ENCODE results near the gene RIC8B. TPM values are rescaled to one million over a fixed set of nuclear protein-coding genes. Genes with fewer than 3 reads are reported as not detected.

The RIC8B gene
- polyA plus RNA-seq, 2 of the 4 experiments (the other 2 are of a cell fraction): 10.5 to 25.5 TPM

DNA sequence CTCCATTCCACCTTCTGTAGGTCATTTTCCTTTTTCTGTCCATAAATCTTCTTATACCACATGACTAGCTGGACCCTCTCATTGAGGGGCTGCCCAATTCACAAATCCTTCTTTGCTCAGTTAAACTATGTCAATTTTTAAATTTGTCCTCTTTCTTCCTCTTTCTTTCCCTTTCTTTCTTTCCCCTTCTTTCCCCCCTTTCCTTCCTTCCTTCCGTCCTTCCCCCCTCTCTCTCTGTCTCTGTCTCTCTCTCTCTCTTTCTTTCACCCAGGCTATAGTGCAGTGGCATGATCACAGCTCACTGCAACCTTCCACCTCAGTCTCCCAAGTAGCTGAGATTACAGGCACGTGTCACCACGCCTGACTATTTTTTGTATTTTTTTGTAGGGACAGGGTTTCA, 134.1 kb downstream of the RIC8B start:
- POLR2A ChIA-PET: no interaction called here

GRCh38 chr12:106910202-106910601, 135.7 kb downstream of the RIC8B start:
- POLR2A ChIA-PET: no interaction called here
- WGBS (ENCODE audit: missing lambda C conversion rate): 79% methylated on average over 1 of the region's 1 CpG
- TF ChIP-seq, protein P1, sequence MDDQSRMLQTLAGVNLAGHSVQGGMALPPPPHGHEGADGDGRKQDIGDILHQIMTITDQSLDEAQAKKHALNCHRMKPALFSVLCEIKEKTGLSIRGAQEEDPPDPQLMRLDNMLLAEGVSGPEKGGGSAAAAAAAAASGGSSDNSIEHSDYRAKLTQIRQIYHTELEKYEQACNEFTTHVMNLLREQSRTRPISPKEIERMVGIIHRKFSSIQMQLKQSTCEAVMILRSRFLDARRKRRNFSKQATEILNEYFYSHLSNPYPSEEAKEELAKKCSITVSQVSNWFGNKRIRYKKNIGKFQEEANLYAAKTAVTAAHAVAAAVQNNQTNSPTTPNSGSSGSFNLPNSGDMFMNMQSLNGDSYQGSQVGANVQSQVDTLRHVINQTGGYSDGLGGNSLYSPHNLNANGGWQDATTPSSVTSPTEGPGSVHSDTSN (IDR thresholded peaks at IDR 0.05): no peak
- no peak for TF ChIP-seq BHLHE40 (IDR thresholded peaks at IDR 0.05; ENCODE audit: low read depth, low read length)
- no peak for TF ChIP-seq POLR2AphosphoS2 (conservative IDR thresholded peaks at IDR 0.05; ENCODE audit: low read length)
- TF ChIP-seq TFCP2L1 (CRISPR knock-in tag; IDR thresholded peaks at IDR 0.05): no peak
- no peak for TF ChIP-seq HOXB5 (CRISPR knock-in tag; IDR thresholded peaks at IDR 0.05)
- TF ChIP-seq FOXS1 (CRISPR knock-in tag; IDR thresholded peaks at IDR 0.05): no peak
- no peak for TF ChIP-seq ESRRA (IDR thresholded peaks at IDR 0.05; ENCODE audit: borderline replicate concordance, low read length)
- TF ChIP-seq SREBF2 (IDR thresholded peaks at IDR 0.05): no peak
- TF ChIP-seq CBX2 (IDR thresholded peaks at IDR 0.05; ENCODE audit: borderline replicate concordance, low read depth): no peak
- TF ChIP-seq, protein P2, sequence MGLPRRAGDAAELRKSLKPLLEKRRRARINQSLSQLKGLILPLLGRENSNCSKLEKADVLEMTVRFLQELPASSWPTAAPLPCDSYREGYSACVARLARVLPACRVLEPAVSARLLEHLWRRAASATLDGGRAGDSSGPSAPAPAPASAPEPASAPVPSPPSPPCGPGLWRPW (IDR thresholded peaks at IDR 0.05): no peak
- no peak for TF ChIP-seq NR3C1 (IDR thresholded peaks at IDR 0.05)
- TF ChIP-seq MAZ (IDR thresholded peaks at IDR 0.05; ENCODE audit: borderline replicate concordance, low read depth, low read length): no peak
- TF ChIP-seq, protein P3, sequence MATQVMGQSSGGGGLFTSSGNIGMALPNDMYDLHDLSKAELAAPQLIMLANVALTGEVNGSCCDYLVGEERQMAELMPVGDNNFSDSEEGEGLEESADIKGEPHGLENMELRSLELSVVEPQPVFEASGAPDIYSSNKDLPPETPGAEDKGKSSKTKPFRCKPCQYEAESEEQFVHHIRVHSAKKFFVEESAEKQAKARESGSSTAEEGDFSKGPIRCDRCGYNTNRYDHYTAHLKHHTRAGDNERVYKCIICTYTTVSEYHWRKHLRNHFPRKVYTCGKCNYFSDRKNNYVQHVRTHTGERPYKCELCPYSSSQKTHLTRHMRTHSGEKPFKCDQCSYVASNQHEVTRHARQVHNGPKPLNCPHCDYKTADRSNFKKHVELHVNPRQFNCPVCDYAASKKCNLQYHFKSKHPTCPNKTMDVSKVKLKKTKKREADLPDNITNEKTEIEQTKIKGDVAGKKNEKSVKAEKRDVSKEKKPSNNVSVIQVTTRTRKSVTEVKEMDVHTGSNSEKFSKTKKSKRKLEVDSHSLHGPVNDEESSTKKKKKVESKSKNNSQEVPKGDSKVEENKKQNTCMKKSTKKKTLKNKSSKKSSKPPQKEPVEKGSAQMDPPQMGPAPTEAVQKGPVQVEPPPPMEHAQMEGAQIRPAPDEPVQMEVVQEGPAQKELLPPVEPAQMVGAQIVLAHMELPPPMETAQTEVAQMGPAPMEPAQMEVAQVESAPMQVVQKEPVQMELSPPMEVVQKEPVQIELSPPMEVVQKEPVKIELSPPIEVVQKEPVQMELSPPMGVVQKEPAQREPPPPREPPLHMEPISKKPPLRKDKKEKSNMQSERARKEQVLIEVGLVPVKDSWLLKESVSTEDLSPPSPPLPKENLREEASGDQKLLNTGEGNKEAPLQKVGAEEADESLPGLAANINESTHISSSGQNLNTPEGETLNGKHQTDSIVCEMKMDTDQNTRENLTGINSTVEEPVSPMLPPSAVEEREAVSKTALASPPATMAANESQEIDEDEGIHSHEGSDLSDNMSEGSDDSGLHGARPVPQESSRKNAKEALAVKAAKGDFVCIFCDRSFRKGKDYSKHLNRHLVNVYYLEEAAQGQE (IDR thresholded peaks at IDR 0.05): no peak
- TF ChIP-seq RFX5 (IDR thresholded peaks at IDR 0.05): no peak
- no peak for TF ChIP-seq CHD2 (IDR thresholded peaks at IDR 0.05; ENCODE audit: low read length, partially characterized antibody)

More for the DNA sequence above, 134.1 kb downstream of the RIC8B start:
- H3K9me3 ChIP-seq: no peaks in the 10 kb centered on the region
- CTCF ChIA-PET: interaction anchor here (1.2 to 5.3 kb wide), 3 partner anchors 10 to 522 kb away, joined by 3 to 41 read pairs (median 4); no protein-coding TSS in a partner anchor
- 68% methylated on average over 3 of the region's 3 CpGs for WGBS (ENCODE audit: missing lambda C conversion rate)
- DNase-seq (ENCODE audit: low read depth in 1 of 2, low spot score in 1 of 2): no peak
- no peak for FAIRE-seq
- no peak overlapping the region for H3K4me3 ChIP-seq
- no peak for ATAC-seq
- H3K4me1 ChIP-seq: no peaks in the 10 kb centered on the region
- H3K4me2 ChIP-seq: no peak overlapping the region
- no peak overlapping the region for H3K27ac ChIP-seq
- TF ChIP-seq HMGXB4 (CRISPR knock-in tag; IDR thresholded peaks at IDR 0.05; ENCODE audit: borderline replicate concordance) (no peak), JUNB (IDR thresholded peaks at IDR 0.05) (no peak), NFE2L2 (conservative IDR thresholded peaks at IDR 0.05; ENCODE audit: low read length) (no peak), BCL3 (IDR thresholded peaks at IDR 0.05) (no peak), TFCP2L1 (CRISPR knock-in tag; IDR thresholded peaks at IDR 0.05) (no peak), EHMT2 (IDR thresholded peaks at IDR 0.05; ENCODE audit: low read depth) (no peak), FOXS1 (CRISPR knock-in tag; IDR thresholded peaks at IDR 0.05) (no peak), ELK1 (IDR thresholded peaks at IDR 0.05; ENCODE audit: low read depth, low read length) (no peak), SMC3 (IDR thresholded peaks at IDR 0.05) (no peak), PHF8 (IDR thresholded peaks at IDR 0.05; ENCODE audit: borderline replicate concordance, low read depth) (no peak), POLR2A (IDR thresholded peaks at IDR 0.05; ENCODE audit: low read length) (no peak)
- TF ChIP-seq, protein P4, sequence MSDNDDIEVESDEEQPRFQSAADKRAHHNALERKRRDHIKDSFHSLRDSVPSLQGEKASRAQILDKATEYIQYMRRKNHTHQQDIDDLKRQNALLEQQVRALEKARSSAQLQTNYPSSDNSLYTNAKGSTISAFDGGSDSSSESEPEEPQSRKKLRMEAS (IDR thresholded peaks at IDR 0.05): no peak

More at GRCh38 chr12:106910202-106910601, 135.7 kb downstream of the RIC8B start:
- DNase-seq (ENCODE audit: low read depth in 1 of 2, low spot score in 1 of 2): no peak
- Histone ChIP-seq H3K4me3 (no peak overlapping the region), H3K4me2 (no peak overlapping the region), H3K27ac (no peak overlapping the region), H3K4me1 (no peaks in the 10 kb centered on the region), H3K9me3 (no peaks in the 10 kb centered on the region)
- no peak for ATAC-seq
- FAIRE-seq: no peak
- CTCF ChIA-PET: interaction anchor here (1.0 to 5.3 kb wide), 7 partner anchors 8 to 684 kb away, joined by 3 to 41 read pairs (median 6); no protein-coding TSS in a partner anchor
